ENCODE measurements around the gene C1orf74. TPM values are rescaled to one million over a fixed set of nuclear protein-coding genes. Genes with fewer than 3 reads are reported as not detected.

The C1orf74 gene
- total RNA-seq, 1 experiment from 2014 or later: 3.5 TPM

DNA sequence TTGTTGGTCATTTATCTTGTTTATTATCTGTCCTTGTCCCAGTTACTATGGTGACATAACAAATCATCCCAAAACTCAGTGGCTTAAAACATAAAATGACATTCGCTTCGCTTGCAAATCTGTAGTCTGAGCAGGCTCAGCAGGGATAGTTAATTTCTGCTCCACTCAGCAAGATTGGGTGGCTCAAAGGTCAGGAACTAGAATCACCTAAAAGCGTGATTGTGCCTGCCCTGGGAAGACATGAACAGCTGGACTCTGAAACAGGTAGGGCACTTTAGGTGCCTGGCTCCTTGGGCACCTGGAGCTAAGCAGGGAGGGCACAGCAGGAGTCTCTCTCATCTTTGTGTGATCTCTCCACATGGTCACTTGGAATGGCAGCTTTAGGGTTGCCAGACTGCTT, 43.2 kb downstream of the C1orf74 start:
- peaks cover 3% of the 10 kb centered on the region; the same call in 1 of the 2 replicates for H3K4me1 ChIP-seq (replicated peaks)
- H3K36me3 ChIP-seq: no peaks in the 10 kb centered on the region
- no peaks in the 10 kb centered on the region for H3K9me3 ChIP-seq (replicated peaks)
- no peak overlapping the region for H3K4me3 ChIP-seq
- DNase-seq (ENCODE audit: low read depth in 1 of 2, low spot score in 2 of 2): no peak
- no peak overlapping the region for H3K27ac ChIP-seq
- H3K27me3 ChIP-seq (replicated peaks): no peaks in the 10 kb centered on the region

DNA sequence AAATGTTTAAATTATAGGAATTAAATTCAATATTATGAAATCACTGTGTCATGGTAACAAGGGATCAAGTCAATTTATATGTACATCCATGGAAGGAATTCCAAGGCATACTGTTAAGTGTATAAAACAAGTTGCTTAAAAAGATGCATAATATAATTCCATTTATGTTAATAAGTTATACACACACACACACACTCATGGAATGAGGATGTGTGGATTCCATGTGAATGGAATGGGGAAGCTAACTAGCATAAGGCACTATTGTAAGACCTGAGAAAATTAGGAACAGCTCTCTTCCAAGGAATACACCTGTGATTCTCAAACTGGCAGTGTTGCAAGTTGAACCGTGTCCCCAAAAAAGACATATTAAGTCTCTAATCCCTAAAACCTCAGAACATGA, 46.1 kb downstream of the C1orf74 start:
- H3K4me1 ChIP-seq (replicated peaks): peaks cover 3% of the 10 kb centered on the region; the same call in 1 of the 2 replicates
- no peaks in the 10 kb centered on the region for H3K9me3 ChIP-seq (replicated peaks)
- H3K27me3 ChIP-seq (replicated peaks): no peaks in the 10 kb centered on the region
- no peak overlapping the region for H3K27ac ChIP-seq
- no peaks in the 10 kb centered on the region for H3K36me3 ChIP-seq
- H3K4me3 ChIP-seq: no peak overlapping the region
- DNase-seq (ENCODE audit: low read depth in 1 of 2, low spot score in 2 of 2): no peak

DNA sequence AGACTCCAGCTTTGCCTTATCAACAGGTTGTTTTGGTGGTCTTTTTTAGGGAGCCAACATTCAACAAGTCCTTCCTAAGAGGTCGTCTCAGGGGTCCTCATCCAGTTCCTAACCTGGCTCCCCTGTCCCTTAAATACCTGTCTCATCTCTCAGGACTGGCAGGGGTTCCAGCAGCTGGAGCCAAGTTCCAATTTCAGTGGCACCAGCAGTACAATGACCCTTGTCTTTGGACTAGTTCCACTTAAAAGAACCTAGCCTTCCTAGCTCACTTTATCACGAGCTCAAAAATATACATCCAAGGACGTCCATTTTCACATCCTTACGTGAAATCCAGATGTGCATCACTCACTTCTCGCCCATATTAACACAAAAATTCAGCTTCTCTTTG, 47.2 kb downstream of the C1orf74 start:
- no peaks in the 10 kb centered on the region for H3K36me3 ChIP-seq
- H3K4me3 ChIP-seq: no peak overlapping the region
- H3K27me3 ChIP-seq (replicated peaks): no peaks in the 10 kb centered on the region
- DNase-seq (ENCODE audit: low read depth in 1 of 2, low spot score in 2 of 2): no peak
- H3K27ac ChIP-seq: no peak overlapping the region
- H3K4me1 ChIP-seq (replicated peaks): no peaks in the 10 kb centered on the region
- no peaks in the 10 kb centered on the region for H3K9me3 ChIP-seq (replicated peaks)

DNA sequence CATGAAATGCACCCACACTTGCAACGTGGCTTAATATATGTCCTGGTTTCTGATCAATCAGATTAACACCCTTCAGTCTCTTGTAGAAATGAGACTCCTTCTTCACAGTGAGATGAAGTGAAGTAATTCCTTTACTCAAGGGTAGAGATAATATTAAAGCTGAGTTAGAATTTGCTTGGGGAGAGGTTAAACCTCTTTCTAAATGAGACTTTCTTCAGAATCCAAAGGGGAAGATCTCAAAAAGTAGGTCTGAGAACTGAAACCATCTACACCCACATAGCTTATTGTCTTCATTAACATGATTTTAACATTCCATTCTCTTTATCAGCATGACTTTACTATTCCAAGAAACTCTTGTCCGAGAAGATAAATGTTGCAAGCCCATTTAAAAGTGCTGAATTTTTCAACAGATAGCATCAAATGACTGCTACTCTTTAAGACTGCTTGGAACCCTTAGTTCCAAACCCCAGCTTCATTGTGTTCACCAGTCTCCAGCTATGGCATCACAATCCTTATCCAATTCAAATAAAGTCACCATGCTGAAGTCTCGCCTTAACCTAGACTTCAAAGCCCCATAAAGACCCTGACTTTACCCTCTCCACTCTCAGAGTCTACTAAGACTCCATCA, 47.8 kb downstream of the C1orf74 start:
- Histone ChIP-seq H3K27me3 (replicated peaks) (no peaks in the 10 kb centered on the region), H3K4me3 (no peak overlapping the region), H3K27ac (no peak overlapping the region), H3K9me3 (replicated peaks) (no peaks in the 10 kb centered on the region), H3K4me1 (replicated peaks) (no peaks in the 10 kb centered on the region), H3K36me3 (no peaks in the 10 kb centered on the region)
- DNase-seq (ENCODE audit: low read depth in 1 of 2, low spot score in 2 of 2): no peak

DNA sequence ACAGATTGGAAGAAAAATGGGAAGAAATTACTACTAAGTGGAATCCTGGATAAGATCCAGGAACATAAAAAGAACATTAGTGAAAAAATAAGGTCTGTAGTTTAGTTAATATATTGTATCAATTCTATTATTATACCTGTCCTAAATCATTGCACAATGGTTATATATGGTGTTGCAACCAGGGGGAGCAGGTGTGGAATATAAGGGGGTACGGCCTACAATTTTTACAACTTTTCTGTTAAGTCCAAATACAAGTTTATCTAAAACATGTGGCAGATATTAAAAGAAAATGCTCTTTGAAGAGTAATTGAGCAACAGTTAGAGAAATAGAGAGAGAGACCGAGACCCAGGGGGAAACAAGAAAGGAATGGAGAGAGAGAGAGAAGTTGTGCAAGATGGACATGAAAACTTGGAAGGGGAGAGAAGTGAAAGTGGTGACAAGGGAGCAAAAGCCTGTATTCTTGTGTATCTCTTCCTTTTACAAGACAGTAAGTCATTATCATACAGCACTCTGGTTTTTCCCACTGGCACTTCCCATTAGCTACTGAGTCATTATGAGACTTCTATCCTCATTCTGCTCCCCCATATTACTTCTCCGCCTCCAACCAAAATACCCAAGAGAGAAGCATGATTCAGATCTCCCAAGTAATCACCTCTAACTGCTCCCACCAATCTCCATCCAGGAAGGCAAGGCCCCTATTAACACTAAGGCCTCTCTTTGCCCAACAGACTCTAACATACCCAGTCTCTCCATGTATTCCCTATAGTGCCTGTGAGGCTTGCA, 50.8 kb downstream of the C1orf74 start:
- Histone ChIP-seq H3K27ac (no peak overlapping the region), H3K27me3 (replicated peaks) (no peaks in the 10 kb centered on the region), H3K36me3 (no peaks in the 10 kb centered on the region), H3K4me1 (replicated peaks) (no peaks in the 10 kb centered on the region), H3K9me3 (replicated peaks) (no peaks in the 10 kb centered on the region), H3K4me3 (no peak overlapping the region)
- no peak for DNase-seq (ENCODE audit: low read depth in 1 of 2, low spot score in 2 of 2)

DNA sequence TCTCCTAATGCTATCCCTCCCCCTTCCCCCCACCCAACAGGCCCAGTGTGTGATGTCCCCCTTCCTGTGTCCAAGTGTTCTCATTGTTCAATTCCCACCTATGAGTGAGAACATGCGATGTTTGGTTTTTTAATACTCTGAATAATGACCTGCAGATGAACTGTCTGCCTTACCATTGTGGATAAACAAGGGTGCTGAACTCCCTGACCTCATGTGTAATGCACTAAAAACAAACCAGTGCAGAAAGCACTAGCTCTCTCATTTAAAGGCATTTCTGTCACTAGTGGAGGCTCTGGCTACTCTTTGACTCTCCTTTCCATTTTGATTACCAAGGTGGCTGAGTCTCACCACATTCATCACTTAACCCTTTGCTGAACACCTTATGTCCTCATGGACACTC, 51.6 kb downstream of the C1orf74 start:
- H3K4me3 ChIP-seq: no peak overlapping the region
- H3K27ac ChIP-seq: no peak overlapping the region
- no peak for DNase-seq (ENCODE audit: low read depth in 1 of 2, low spot score in 2 of 2)
- H3K27me3 ChIP-seq (replicated peaks): no peaks in the 10 kb centered on the region
- no peaks in the 10 kb centered on the region for H3K4me1 ChIP-seq (replicated peaks)
- no peaks in the 10 kb centered on the region for H3K36me3 ChIP-seq
- no peaks in the 10 kb centered on the region for H3K9me3 ChIP-seq (replicated peaks)

DNA sequence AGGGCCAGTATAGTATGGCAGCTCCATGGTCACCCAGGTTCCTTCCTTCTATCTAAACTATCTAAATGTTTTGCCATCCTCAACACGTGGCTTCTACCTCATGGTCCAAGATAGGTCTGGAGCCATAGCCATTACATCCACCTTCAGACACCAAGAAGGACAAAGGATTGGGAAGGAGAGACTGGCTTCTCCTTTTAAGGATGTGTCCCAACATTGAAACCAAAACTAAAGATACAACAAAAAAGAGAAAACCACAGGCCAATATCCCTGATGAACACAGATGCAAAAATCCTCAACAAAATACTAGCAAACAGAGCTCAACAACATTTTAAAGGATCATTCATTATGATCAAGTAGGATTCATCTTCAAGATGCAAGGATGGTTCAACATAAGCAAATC, 54.9 kb downstream of the C1orf74 start:
- no peaks in the 10 kb centered on the region for H3K27me3 ChIP-seq (replicated peaks)
- H3K27ac ChIP-seq: no peak overlapping the region
- DNase-seq (ENCODE audit: low read depth in 1 of 2, low spot score in 2 of 2): no peak
- no peaks in the 10 kb centered on the region for H3K4me1 ChIP-seq (replicated peaks)
- no peaks in the 10 kb centered on the region for H3K36me3 ChIP-seq
- no peak overlapping the region for H3K4me3 ChIP-seq
- H3K9me3 ChIP-seq (replicated peaks): no peaks in the 10 kb centered on the region

Other genes with a start within 250 kb of the C1orf74 start
- 0.11 TPM in 1 of 2 replicates, not detected in the other for gene CAMK1G, start 200.8 kb downstream of the C1orf74 start, total RNA-seq (2014; rRNA removed; shearing (Covaris generic))
- 2.1 and 4.1 TPM in 2 replicates for gene LAMB3, start 132.1 kb downstream of the C1orf74 start, total RNA-seq (2014; rRNA removed; shearing (Covaris generic))
- gene G0S2, start 109.1 kb downstream of the C1orf74 start, total RNA-seq (2014; rRNA removed; shearing (Covaris generic)): not detected in 2 replicates
- gene HSD11B1, start 79.7 kb downstream of the C1orf74 start, total RNA-seq (2014; rRNA removed; shearing (Covaris generic)): 0.13 TPM in 1 of 2 replicates, not detected in the other
- not detected in 2 replicates for gene TRAF3IP3, start 28.5 kb downstream of the C1orf74 start, total RNA-seq (2014; rRNA removed; shearing (Covaris generic))
- gene IRF6, start 21.6 kb upstream of the C1orf74 start, total RNA-seq (2014; rRNA removed; shearing (Covaris generic)): not detected in 2 replicates
- 3.7 and 6.9 TPM in 2 replicates for gene UTP25, start 43.4 kb upstream of the C1orf74 start, total RNA-seq (2014; rRNA removed; shearing (Covaris generic))
- gene SYT14, start 153.7 kb upstream of the C1orf74 start, total RNA-seq (2014; rRNA removed; shearing (Covaris generic)): 1.00 and 1.3 TPM in 2 replicates